ENCODE data around the gene GARIN5B. TPM values are rescaled to one million over a fixed set of nuclear protein-coding genes. Genes with fewer than 3 reads are reported as not detected.

The GARIN5B gene
- total and polyA plus RNA-seq, 2 experiments from 2014 or later, result not detected

DNA sequence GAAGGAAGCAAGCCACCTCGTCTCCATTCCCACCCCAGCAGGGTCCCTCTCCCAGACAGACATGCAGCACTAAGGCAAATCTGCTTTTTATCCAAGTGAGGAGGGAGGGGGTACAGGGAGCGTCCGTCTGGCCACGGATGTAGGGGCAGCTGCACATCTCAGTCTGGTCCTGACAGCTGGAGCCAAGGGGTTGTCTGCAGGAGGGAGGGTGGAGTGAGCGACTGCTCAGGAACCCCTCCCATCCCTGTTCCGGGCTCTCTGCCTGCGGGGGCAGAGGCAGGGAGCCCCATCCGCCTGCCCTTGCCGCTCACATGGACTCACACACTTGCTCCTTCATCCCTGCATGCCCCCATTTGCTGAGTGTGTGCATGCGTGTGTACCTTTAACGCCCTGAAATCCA, 16.1 kb upstream of the GARIN5B start:
- H3K36me3 ChIP-seq (ENCODE audit: low read depth), result no peaks in the 10 kb centered on the region
- WGBS, 2 experiments (ENCODE audit: low coverage in 1 of 2, low lambda C conversion rate in 2 of 2, missing lambda C conversion rate in 2 of 2), result 66% methylated on average over 10 of the region's 11 CpGs
- no peaks in the 10 kb centered on the region for H3K79me2 ChIP-seq (ENCODE audit: insufficient read depth)
- in situ Hi-C loops (cut with MboI), result no loop called here
- no peaks in the 10 kb centered on the region for H3K27me3 ChIP-seq (replicated peaks; ENCODE audit: insufficient read depth)
- no peak for DNase-seq
- no peaks in the 10 kb centered on the region for H4K20me1 ChIP-seq (ENCODE audit: insufficient read depth)
- H3K4me1 ChIP-seq (ENCODE audit: insufficient read depth), result peaks cover 9% of the 10 kb centered on the region
- TF ChIP-seq EZH2 (IDR thresholded peaks at IDR 0.05; ENCODE audit: insufficient read depth, poor library complexity, severe bottlenecking) (no peak), EZH2phosphoT487 (IDR thresholded peaks at IDR 0.05; ENCODE audit: insufficient read depth, low read depth) (no peak)
- no peak overlapping the region for H2AFZ ChIP-seq
- no peaks in the 10 kb centered on the region for H3F3A ChIP-seq (ENCODE audit: insufficient read depth)
- H3K9me3 ChIP-seq (ENCODE audit: low read depth), result no peaks in the 10 kb centered on the region
- H3K9me2 ChIP-seq (ENCODE audit: insufficient read depth), result no peaks in the 10 kb centered on the region
- no peak overlapping the region for H3K9ac ChIP-seq
- H3K27ac ChIP-seq, result no peak overlapping the region
- no peak overlapping the region for H3K4me2 ChIP-seq (ENCODE audit: unreplicated experiment)
- no peak overlapping the region for H3K4me3 ChIP-seq

DNA sequence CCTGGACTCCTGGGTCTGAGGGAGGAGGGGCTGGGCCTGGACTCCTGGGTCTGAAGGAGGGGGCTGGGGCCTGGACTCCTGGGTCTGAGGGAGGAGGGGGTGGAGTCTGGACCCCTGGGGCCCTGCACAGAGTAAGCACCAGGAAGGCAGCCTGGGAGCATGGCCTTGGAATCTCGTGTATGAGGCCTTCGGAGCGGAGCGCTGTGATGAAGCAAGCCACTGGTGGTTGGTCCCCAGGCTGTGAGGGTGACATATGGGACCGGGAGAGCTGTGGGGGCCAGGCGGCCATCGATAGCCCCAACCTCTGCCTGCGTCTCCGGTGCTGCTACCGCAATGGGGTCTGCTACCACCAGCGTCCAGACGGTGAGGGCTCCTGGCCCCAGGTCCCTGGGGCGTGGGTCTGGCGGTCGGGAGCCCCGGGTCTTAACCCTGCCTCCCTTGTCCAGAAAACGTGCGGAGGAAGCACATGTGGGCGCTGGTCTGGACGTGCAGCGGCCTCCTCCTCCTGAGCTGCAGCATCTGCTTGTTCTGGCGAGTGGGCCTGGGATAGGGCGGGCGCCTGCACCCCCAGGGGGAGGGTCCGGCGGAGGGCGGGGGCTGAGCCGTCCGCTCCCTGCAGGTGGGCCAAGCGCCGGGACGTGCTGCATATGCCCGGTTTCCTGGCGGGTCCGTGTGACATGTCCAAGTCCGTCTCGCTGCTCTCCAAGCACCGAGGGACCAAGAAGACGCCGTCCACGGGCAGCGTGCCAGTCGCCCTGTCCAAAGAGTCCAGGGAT, 14.5 kb upstream of the GARIN5B start:
- TF ChIP-seq EZH2phosphoT487 (IDR thresholded peaks at IDR 0.05; ENCODE audit: insufficient read depth, low read depth) (no peak), EZH2 (IDR thresholded peaks at IDR 0.05; ENCODE audit: insufficient read depth, poor library complexity, severe bottlenecking) (no peak)

DNA sequence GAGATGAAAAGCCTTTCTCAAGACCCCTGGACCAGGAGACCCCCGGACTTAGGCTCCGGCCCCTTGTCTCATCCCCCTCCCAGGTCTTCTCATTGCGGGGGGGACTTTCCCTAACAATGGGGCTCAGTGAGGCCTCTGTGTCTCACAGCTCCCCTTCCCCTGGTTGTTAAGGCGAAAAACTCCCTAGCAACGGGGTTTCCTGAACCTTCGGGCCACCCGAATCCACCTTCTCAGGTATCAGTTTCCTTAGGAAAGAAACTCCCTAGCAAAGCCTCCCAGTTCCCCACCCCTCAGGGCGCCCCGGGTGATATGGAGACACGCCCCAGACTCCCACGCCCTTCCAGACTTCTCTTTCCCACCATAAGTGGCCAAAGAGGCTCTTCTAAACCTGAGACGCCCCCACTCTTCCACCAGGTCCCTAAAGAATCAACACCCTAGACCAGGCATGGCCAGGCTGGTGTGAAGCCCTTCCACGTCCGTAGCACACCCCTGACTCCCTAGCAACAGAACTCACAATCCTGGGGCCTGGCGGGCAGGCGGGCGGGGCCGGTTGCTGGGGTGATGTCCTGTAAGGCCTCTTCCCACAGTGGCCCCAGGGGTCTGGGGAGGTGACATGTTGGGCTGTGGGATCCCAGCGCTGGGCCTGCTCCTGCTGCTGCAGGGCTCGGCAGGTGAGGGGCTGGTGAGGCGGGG, 13.3 kb upstream of the GARIN5B start, which contains the start of gene TMEM190:
TMEM190 (plus strand) TSS at position 586 of the 693 bp plus-strand sequence; CDS start at position 614, 28 bp downstream.
- Histone ChIP-seq H3K27ac (no peak within 1 kb of the TSS), H3K79me2 (ENCODE audit: insufficient read depth) (no peaks in the 10 kb centered on the region), H3K4me3 (no peak within 1 kb of the TSS), H2AFZ (no peak within 1 kb of the TSS), H3K4me2 (ENCODE audit: unreplicated experiment) (no peak within 1 kb of the TSS), H3F3A (ENCODE audit: insufficient read depth) (peaks cover 9% of the 10 kb centered on the region), H3K9me3 (ENCODE audit: low read depth) (no peaks in the 10 kb centered on the region), H4K20me1 (ENCODE audit: insufficient read depth) (no peaks in the 10 kb centered on the region), H3K27me3 (replicated peaks; ENCODE audit: insufficient read depth) (no peaks in the 10 kb centered on the region), H3K9ac (no peak within 1 kb of the TSS), H3K4me1 (ENCODE audit: insufficient read depth) (peaks cover 23% of the 10 kb centered on the region), H3K9me2 (ENCODE audit: insufficient read depth) (no peaks in the 10 kb centered on the region), H3K36me3 (ENCODE audit: low read depth) (no peaks in the 10 kb centered on the region)
- no peak for DNase-seq
- no peak for TF ChIP-seq EZH2 (IDR thresholded peaks at IDR 0.05; ENCODE audit: insufficient read depth, poor library complexity, severe bottlenecking)
- in situ Hi-C loops (cut with MboI), result no loop called here
- WGBS, 2 experiments (ENCODE audit: low coverage in 1 of 2, low lambda C conversion rate in 2 of 2, missing lambda C conversion rate in 2 of 2), result 55 to 56% methylated on average over 21 of the region's 21 CpGs

More for the DNA sequence above, 14.5 kb upstream of the GARIN5B start:
- WGBS, 2 experiments (ENCODE audit: low coverage in 1 of 2, low lambda C conversion rate in 2 of 2, missing lambda C conversion rate in 2 of 2), result 17 to 18% methylated on average over 33 to 41 of the region's 43 CpGs
- H3K4me2 ChIP-seq (ENCODE audit: unreplicated experiment), result no peak overlapping the region
- DNase-seq, result peak; percentile 30
- no peak overlapping the region for H2AFZ ChIP-seq
- H4K20me1 ChIP-seq (ENCODE audit: insufficient read depth), result no peaks in the 10 kb centered on the region
- H3K4me1 ChIP-seq (ENCODE audit: insufficient read depth), result peaks cover 20% of the 10 kb centered on the region
- H3F3A ChIP-seq (ENCODE audit: insufficient read depth), result no peaks in the 10 kb centered on the region
- no peaks in the 10 kb centered on the region for H3K79me2 ChIP-seq (ENCODE audit: insufficient read depth)
- H3K4me3 ChIP-seq, result no peak overlapping the region
- H3K36me3 ChIP-seq (ENCODE audit: low read depth), result no peaks in the 10 kb centered on the region
- no peak overlapping the region for H3K27ac ChIP-seq
- no peaks in the 10 kb centered on the region for H3K9me2 ChIP-seq (ENCODE audit: insufficient read depth)
- H3K9me3 ChIP-seq (ENCODE audit: low read depth), result no peaks in the 10 kb centered on the region
- no peaks in the 10 kb centered on the region for H3K27me3 ChIP-seq (replicated peaks; ENCODE audit: insufficient read depth)
- no peak overlapping the region for H3K9ac ChIP-seq
- in situ Hi-C loops (cut with MboI), result no loop called here

DNA sequence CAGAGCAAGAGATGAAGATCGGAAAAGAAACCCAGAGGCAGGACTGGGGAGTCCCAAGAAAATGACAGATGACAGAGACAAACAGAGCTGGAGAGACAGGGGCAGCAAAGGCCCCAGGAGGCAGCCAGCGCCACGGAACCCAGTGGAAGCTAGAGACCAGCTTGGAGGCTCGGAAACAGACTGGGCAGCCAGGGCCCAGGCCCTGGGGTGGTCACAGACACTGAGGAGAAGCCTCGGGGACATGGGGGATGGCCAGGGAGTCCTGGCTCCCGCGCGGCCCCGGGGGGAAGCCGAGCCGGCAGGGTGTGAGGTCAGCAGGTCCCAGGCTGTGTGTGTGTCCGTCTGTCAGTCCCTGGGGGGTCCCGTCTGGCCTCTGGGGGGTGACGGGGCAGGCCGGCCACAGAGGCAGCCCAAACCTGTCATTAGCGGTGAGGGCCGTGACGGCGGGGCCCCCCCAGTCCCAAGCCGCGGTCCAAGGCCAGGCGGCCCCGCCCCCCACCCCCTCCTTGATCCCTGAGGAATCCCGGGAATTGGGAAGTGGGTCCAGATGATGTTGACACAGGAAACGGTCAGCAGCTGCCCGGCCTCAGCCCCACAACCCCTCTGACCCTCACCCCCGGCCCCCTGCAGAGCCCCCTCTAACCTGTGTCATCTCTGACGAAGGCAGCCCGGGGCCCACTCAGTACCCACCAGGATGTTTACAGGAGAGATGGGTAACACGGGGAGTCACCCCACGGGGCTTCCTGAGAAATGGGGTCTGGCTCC, 11.1 kb upstream of the GARIN5B start:
- DNase-seq, result peak; percentile 37
- no peak for TF ChIP-seq EZH2 (IDR thresholded peaks at IDR 0.05; ENCODE audit: insufficient read depth, poor library complexity, severe bottlenecking)
- no peak for TF ChIP-seq EZH2phosphoT487 (IDR thresholded peaks at IDR 0.05; ENCODE audit: insufficient read depth, low read depth)
- Histone ChIP-seq H3K4me2 (ENCODE audit: unreplicated experiment) (peak overlapping the region; percentile 26), H3K79me2 (ENCODE audit: insufficient read depth) (no peaks in the 10 kb centered on the region), H4K20me1 (ENCODE audit: insufficient read depth) (no peaks in the 10 kb centered on the region), H3K9me2 (ENCODE audit: insufficient read depth) (no peaks in the 10 kb centered on the region), H2AFZ (peak overlapping the region; percentile 53), H3F3A (ENCODE audit: insufficient read depth) (peaks cover 18% of the 10 kb centered on the region), H3K9ac (peak overlapping the region; percentile 50; the same call in 1 of the 2 replicates), H3K4me1 (ENCODE audit: insufficient read depth) (peaks cover 29% of the 10 kb centered on the region), H3K27ac (peak overlapping the region; percentile 18; the same call in 1 of the 2 replicates), H3K4me3 (no peak overlapping the region), H3K27me3 (replicated peaks; ENCODE audit: insufficient read depth) (no peaks in the 10 kb centered on the region), H3K36me3 (ENCODE audit: low read depth) (no peaks in the 10 kb centered on the region), H3K9me3 (ENCODE audit: low read depth) (no peaks in the 10 kb centered on the region)
- in situ Hi-C loops (cut with MboI), result no loop called here
- 20 to 56% methylated on average over 5 to 17 of the region's 31 CpGs for WGBS, 2 experiments (ENCODE audit: low coverage in 1 of 2, low lambda C conversion rate in 2 of 2, missing lambda C conversion rate in 2 of 2)
